Esophagus squamous epithelium (tissue), 5 donors: ENCODE results near the gene BTBD18. TPM values are rescaled to one million over a fixed set of nuclear protein-coding genes. Genes with fewer than 3 reads are reported as not detected.

ENCODE experiments used
- DNase-seq: peaks from one replicate; lab custom pipeline; 2025; lab: John Stamatoyannopoulos, UW
- H3K27ac ChIP-seq, 4 donors: fragments of 200-600 bp; sonication (generic); one replicate each; pipeline ENCODE4 v1.5.1; 2016 to 2019; ENCODE audit warnings: mild to moderate bottlenecking in 1 of 4
- H3K27me3 ChIP-seq, 4 donors: fragments of 200-600 bp; sonication (generic); 1 replicate in 3 of 4; 2 replicates in 1 of 4; pipeline versions ENCODE4 v1.5.1 to v1.6.0; 2017 to 2021; ENCODE audit warnings: antibody characterized with exemption in 1 of 4
- H3K36me3 ChIP-seq, 3 donors: fragments of 200-600 bp; sonication (generic); one replicate each; pipeline ENCODE4 v1.5.1; 2016 to 2019
- H3K4me1 ChIP-seq, 3 donors: fragments of 200-600 bp; sonication (generic); one replicate each; pipeline ENCODE4 v1.5.1; 2017 to 2019
- H3K4me3 ChIP-seq, 4 donors: fragments of 200-600 bp; sonication (generic); 1 replicate in 3 of 4; 2 replicates in 1 of 4; pipeline ENCODE4 v1.5.1; 2016 to 2019; ENCODE audit warnings: mild to moderate bottlenecking in 2 of 4, moderate library complexity in 1 of 4
- H3K9me3 ChIP-seq, 3 donors: fragments of 200-600 bp; sonication (generic); one replicate each; pipeline ENCODE4 v1.5.1; 2016 to 2019
- CTCF ChIP-seq, 6 experiments: fragments of 450-650 bp in 4 of 6; fragments of 200-600 bp in 2 of 6; sonication (generic) in 2 of 6; IDR thresholded peaks; one replicate each; pipeline ENCODE4 v1.5.1; 2016 to 2019; ENCODE audit warnings: antibody characterized with exemption in 6 of 6, mild to moderate bottlenecking in 4 of 6, moderate library complexity in 4 of 6
- POLR2A ChIP-seq, 4 donors: fragments of 450-650 bp; IDR thresholded peaks; one replicate each; pipeline ENCODE4 v1.6.1; 2017; ENCODE audit warnings: antibody characterized with exemption in 4 of 4, mild to moderate bottlenecking in 4 of 4, moderate library complexity in 3 of 4
- WGBS, 2 donors: methylation state at CpG; one replicate each; pipeline ENCODE4 v1.1.5; 2018; 5-methylcytosine and 5-hydroxymethylcytosine counted together
- intact Hi-C: fragments of 100-400 bp; cut with DNase I; formaldehyde crosslinking; loops from one replicate; pipeline ENCODE4 v1.15.0; 2022
- total RNA-seq, 4 donors: library from RNA; depleted of rRNA; stranded (reverse); fragments of >200 nt; gene quantifications; one replicate each; pipeline ENCODE4 v1.1.0, GENCODE V29; 2016
- donor health status: DM: yes; HTN: yes; CAD: no.

Gene BTBD18
- total RNA-seq, 4 donors from 2014 or later, result not detected

DNA sequence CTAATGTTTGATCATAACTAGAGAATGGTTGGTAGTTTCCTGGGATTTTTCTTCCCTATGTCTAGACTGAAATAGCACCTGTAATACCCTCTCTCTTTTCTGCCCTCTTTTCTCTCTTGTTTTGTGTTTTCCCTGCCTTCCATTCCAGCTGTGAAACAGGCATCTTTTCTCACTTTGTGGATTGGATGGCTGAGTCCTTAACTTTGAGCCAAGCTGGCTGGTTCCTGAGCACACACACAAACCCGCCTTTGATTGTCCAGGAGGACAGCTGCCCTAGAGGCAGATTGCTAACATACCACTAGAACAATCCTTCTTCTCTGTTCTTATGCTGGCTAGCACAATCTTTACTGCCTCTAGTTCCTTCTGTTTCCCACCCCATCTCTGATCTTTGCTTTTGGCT lies 27.7 kb upstream of the BTBD18 start:
- Histone ChIP-seq H3K4me1 (peaks cover 47 to 100% (median 98%) of the 10 kb centered on the region in 3 donors), H3K4me3 (peak overlapping the region in 2 of 4 donors; percentile 8 to 18), H3K27ac (peak overlapping the region; percentile 82 to 92 (median 90)), H3K9me3 (no peaks in the 10 kb centered on the region), H3K27me3 (no peaks in the 10 kb centered on the region), H3K36me3 (peaks cover 0 to 12% (median 0%) of the 10 kb centered on the region in 3 donors)
- TF ChIP-seq CTCF (IDR thresholded peaks at IDR 0.05) (peak in 1 of 6 experiments; percentile 9), POLR2A (IDR thresholded peaks at IDR 0.05) (no peak)
- DNase-seq, result no peak
- intact Hi-C loops, result no loop called here
- WGBS, 2 donors, result 15 to 38% methylated on average over 1 of the region's 1 CpG

GRCh38 chr11:57778318-57779037 lies 26.9 kb upstream of the BTBD18 start:
- Histone ChIP-seq H3K27me3 (no peaks in the 10 kb centered on the region), H3K4me3 (peak overlapping the region in 3 of 4 donors; percentile 15 to 50 (median 18)), H3K36me3 (peaks cover 0 to 18% (median 0%) of the 10 kb centered on the region in 3 donors), H3K27ac (peak overlapping the region; percentile 82 to 92 (median 90)), H3K9me3 (no peaks in the 10 kb centered on the region), H3K4me1 (peaks cover 40 to 100% (median 98%) of the 10 kb centered on the region in 3 donors)
- WGBS, 2 donors, result 20 to 22% methylated on average over 5 to 6 of the region's 6 CpGs
- intact Hi-C loops, result no loop called here
- TF ChIP-seq CTCF (IDR thresholded peaks at IDR 0.05), result no peak
- no peak for TF ChIP-seq POLR2A (IDR thresholded peaks at IDR 0.05)
- no peak for DNase-seq

DNA sequence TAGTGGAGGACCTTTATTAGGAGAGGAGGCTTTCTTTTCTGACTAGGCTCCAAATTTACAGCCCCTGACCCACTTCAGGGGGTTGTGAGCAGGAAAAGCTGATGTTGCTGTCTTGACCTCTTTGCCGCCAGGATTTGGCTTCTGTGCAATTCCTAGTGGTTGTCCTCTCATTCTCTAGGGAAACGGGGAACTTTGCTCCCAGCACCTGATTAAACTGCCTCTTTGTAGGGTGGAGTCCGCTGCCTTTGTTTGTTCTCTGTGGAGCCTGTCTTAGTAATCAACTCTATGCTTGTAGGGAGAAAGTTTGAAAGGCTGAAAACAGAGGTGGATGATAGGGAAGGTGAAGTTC lies 26.3 kb upstream of the BTBD18 start:
- WGBS, 2 donors, result 7 to 33% methylated on average over 3 of the region's 3 CpGs
- H3K36me3 ChIP-seq, result peaks cover 0 to 18% (median 0%) of the 10 kb centered on the region in 3 donors
- H3K27ac ChIP-seq, result peak overlapping the region; percentile 82 to 92 (median 90)
- no peak for TF ChIP-seq CTCF (IDR thresholded peaks at IDR 0.05)
- TF ChIP-seq POLR2A (IDR thresholded peaks at IDR 0.05), result no peak
- no peaks in the 10 kb centered on the region for H3K27me3 ChIP-seq
- H3K4me3 ChIP-seq, result peak overlapping the region in 3 of 4 donors; percentile 15 to 50 (median 18)
- intact Hi-C loops, result no loop called here
- no peak for DNase-seq
- H3K4me1 ChIP-seq, result peaks cover 43 to 100% (median 100%) of the 10 kb centered on the region in 3 donors
- H3K9me3 ChIP-seq, result no peaks in the 10 kb centered on the region

DNA sequence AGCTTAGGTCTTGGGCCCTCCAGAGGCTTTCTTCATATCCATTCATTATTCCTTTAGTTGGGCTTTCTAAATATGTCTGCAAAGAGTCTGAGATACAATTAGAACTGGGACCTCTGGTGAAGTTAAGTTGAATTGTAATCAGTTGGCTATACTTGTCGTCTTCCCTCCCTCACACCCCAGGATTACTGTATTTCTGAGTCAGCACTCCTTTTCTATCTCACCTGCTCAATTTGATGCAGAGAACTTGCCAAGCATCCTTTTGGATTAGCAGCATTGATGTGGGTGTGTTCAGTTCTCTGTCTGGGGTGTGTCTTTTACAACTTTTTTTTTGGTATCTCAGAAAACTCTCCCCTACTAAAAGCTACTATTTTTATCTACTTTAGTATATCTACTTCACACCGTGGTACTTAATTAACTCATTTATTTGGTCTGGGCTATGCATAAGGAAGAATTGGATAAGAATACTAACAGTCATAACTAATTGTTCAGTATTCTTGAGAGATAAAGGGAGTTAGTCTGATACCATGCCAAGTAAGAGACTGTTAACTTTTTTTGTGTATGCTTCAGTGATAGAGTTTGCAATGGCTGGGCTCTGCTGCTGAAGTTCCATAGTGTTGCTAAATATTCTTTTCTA lies 25.1 kb upstream of the BTBD18 start:
- Histone ChIP-seq H3K36me3 (peaks cover 0 to 20% (median 0%) of the 10 kb centered on the region in 3 donors), H3K9me3 (no peaks in the 10 kb centered on the region), H3K27ac (peak overlapping the region; percentile 82 to 92 (median 90)), H3K4me1 (peaks cover 43 to 100% (median 99%) of the 10 kb centered on the region in 3 donors), H3K4me3 (peak overlapping the region in 2 of 4 donors; percentile 0 to 31), H3K27me3 (no peaks in the 10 kb centered on the region)
- no peak for TF ChIP-seq CTCF (IDR thresholded peaks at IDR 0.05)
- TF ChIP-seq POLR2A (IDR thresholded peaks at IDR 0.05), result no peak
- intact Hi-C loops, result no loop called here
- WGBS, 2 donors, result 21 to 24% methylated on average over 2 of the region's 2 CpGs
- no peak for DNase-seq

DNA sequence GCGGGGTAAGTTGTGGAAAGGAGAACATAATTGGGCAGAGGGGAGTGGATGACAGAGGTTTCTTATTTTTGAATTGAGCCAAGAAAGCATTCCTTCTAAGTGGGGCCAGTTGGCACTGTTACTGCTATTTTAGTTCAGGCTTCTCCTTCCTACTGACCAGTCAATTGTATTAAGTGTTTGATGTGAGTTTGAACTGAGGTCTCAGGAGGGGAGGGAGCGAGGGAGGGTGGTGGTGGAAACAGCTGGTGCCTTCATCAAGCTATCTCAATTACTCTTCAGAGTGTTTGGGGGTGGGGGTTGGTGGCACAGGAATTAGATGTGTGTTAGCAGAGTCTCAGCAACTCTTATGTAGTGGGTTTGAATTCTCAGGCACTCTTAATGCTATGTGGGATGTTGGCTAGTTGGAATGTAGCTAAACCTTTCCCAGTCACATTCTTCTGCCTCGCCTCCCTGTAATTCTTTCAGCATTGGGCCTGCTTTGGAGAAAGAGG lies 24.5 kb upstream of the BTBD18 start:
- peak overlapping the region; percentile 82 to 92 (median 90) for H3K27ac ChIP-seq
- H3K4me3 ChIP-seq, result peak overlapping the region in 2 of 4 donors; percentile 0 to 31
- DNase-seq, result no peak
- H3K4me1 ChIP-seq, result peaks cover 43 to 100% (median 99%) of the 10 kb centered on the region in 3 donors
- no peaks in the 10 kb centered on the region for H3K9me3 ChIP-seq
- H3K36me3 ChIP-seq, result peaks cover 0 to 20% (median 0%) of the 10 kb centered on the region in 3 donors
- TF ChIP-seq CTCF (IDR thresholded peaks at IDR 0.05) (no peak), POLR2A (IDR thresholded peaks at IDR 0.05) (no peak)
- WGBS, 2 donors, result 42 to 61% methylated on average over 3 of the region's 3 CpGs
- intact Hi-C loops, result no loop called here
- no peaks in the 10 kb centered on the region for H3K27me3 ChIP-seq
